ENCODE results near the gene UHRF1.

- no peak for TF ChIP-seq CTCF (IDR thresholded peaks at IDR 0.05)
- no peak for TF ChIP-seq POLR2A (IDR thresholded peaks at IDR 0.05)
Observed at GRCh38 chr19:4991538-4991937, 82.2 kb downstream of the UHRF1 start.
